HG03135 (cell line): Measurements from ENCODE around the gene GFRA4.
"Not testable (repeated sequence)": the region's sequence is repeated elsewhere in the genome, so short reads cannot be mapped to it uniquely, and the experiment has no call there.

ENCODE experiments used
- ATAC-seq: cut with Tn5 transposase; IDR thresholded peaks from one replicate; pipeline ENCODE4 v1.9.1; 2021; ENCODE audit warnings: mild to moderate bottlenecking, moderate library complexity; ENCODE audit not compliant: unreplicated experiment

GFRA4 gene

GRCh38 chr20:3627476-3627875, 35.7 kb downstream of the GFRA4 start:
- ATAC-seq: no peak

- ATAC-seq: no peak
Measured at GRCh38 chr20:3622406-3622805, 40.8 kb downstream of the GFRA4 start.

GRCh38 chr20:3621111-3621510, 42.1 kb downstream of the GFRA4 start:
- no peak for ATAC-seq

GRCh38 chr20:3616250-3616649, 46.9 kb downstream of the GFRA4 start:
- ATAC-seq: no peak

GRCh38 chr20:3615171-3615840, 47.9 kb downstream of the GFRA4 start:
- ATAC-seq: not testable (repeated sequence)

GRCh38 chr20:3614466-3614865, 48.7 kb downstream of the GFRA4 start:
- no peak for ATAC-seq

GRCh38 chr20:3613821-3614440, 49.3 kb downstream of the GFRA4 start:
- no peak for ATAC-seq

GRCh38 chr20:3612795-3613572, 50.2 kb downstream of the GFRA4 start:
- ATAC-seq: no peak

- no peak for ATAC-seq
Measured at GRCh38 chr20:3611901-3612300, 51.3 kb downstream of the GFRA4 start.
